ENCODE measurements around the gene PTGDS. TPM values are rescaled to one million over a fixed set of nuclear protein-coding genes. Genes with fewer than 3 reads are reported as not detected.

PTGDS gene
- total RNA-seq, 3 donors from 2014 or later (not counting 1 experiment from before 2014, with no cell fraction given), result 157 to 361 (median 296) TPM

- H3K9me3 ChIP-seq (ENCODE audit: control insufficient read depth, insufficient read depth, low read length), result no peaks in the 10 kb centered on the region
- H3K27ac Mint-ChIP-seq, result no peak overlapping the region
- peaks cover 39% of the 10 kb centered on the region for H3K36me3 ChIP-seq (ENCODE audit: control insufficient read depth, insufficient read depth, low read length)
- H3K27me3 Mint-ChIP-seq (ENCODE audit: low read depth in 2 of 2), result no peaks in the 10 kb centered on the region
- no peak for TF ChIP-seq CTCF (IDR thresholded peaks at IDR 0.05)
- DNase-seq (no peak), ATAC-seq (no peak)
- H3K27me3 ChIP-seq (ENCODE audit: control insufficient read depth, insufficient read depth, low read length), result no peaks in the 10 kb centered on the region
- WGBS (ENCODE audit: insufficient coverage), result 96% methylated on average over 16 of the region's 16 CpGs
- no peak overlapping the region for H3K27ac ChIP-seq (ENCODE audit: low read length)
- peak overlapping the region; percentile 62 for H3K4me3 Mint-ChIP-seq
- intact Hi-C loops (cut with micrococcal nuclease), result loop anchor here (5.0 kb wide), 1 partner anchor 56 kb away; the partner anchor contains the start of gene TRAF2
- H3K4me1 ChIP-seq (ENCODE audit: control insufficient read depth, insufficient read depth, low read length), result peaks cover 40% of the 10 kb centered on the region
- no peaks in the 10 kb centered on the region for H3K9me3 Mint-ChIP-seq
- no peaks in the 10 kb centered on the region for H3K36me3 Mint-ChIP-seq
- peaks cover 15 to 29% of the 10 kb centered on the region in 2 donors for H3K4me1 Mint-ChIP-seq
- no peak overlapping the region for H3K4me3 ChIP-seq (ENCODE audit: low read length)
Measured at GRCh38 chr9:136942881-136943230, 34.4 kb upstream of the PTGDS start.

GRCh38 chr9:136943291-136944211 is 33.8 kb upstream of the PTGDS start:
- no peaks in the 10 kb centered on the region for H3K36me3 Mint-ChIP-seq
- peak overlapping the region; percentile 92 for H3K4me3 ChIP-seq (ENCODE audit: low read length)
- peak overlapping the region; percentile 21 to 45 for H3K27ac Mint-ChIP-seq
- WGBS (ENCODE audit: insufficient coverage), result 30% methylated on average over 61 of the region's 61 CpGs
- peaks cover 47% of the 10 kb centered on the region for H3K4me1 ChIP-seq (ENCODE audit: control insufficient read depth, insufficient read depth, low read length)
- H3K4me3 Mint-ChIP-seq, result peak overlapping the region; percentile 78
- no peak for TF ChIP-seq CTCF (IDR thresholded peaks at IDR 0.05)
- DNase-seq (peak in 1 of 2 donors; percentile 59), ATAC-seq (peak; percentile 8 to 24 (median 20))
- peaks cover 39% of the 10 kb centered on the region for H3K36me3 ChIP-seq (ENCODE audit: control insufficient read depth, insufficient read depth, low read length)
- H3K9me3 ChIP-seq (ENCODE audit: control insufficient read depth, insufficient read depth, low read length), result no peaks in the 10 kb centered on the region
- intact Hi-C loops (cut with micrococcal nuclease), result loop anchor here (5.0 kb wide), 1 partner anchor 56 kb away; the partner anchor contains the start of gene TRAF2
- peaks cover 15 to 34% of the 10 kb centered on the region in 2 donors for H3K4me1 Mint-ChIP-seq
- peak overlapping the region; percentile 61 for H3K27ac ChIP-seq (ENCODE audit: low read length)
- no peaks in the 10 kb centered on the region for H3K27me3 ChIP-seq (ENCODE audit: control insufficient read depth, insufficient read depth, low read length)
- no peaks in the 10 kb centered on the region for H3K9me3 Mint-ChIP-seq
- H3K27me3 Mint-ChIP-seq (ENCODE audit: low read depth in 2 of 2), result no peaks in the 10 kb centered on the region

GRCh38 chr9:136944212-136944518 is 33.1 kb upstream of the PTGDS start:
- DNase-seq (peak in 1 of 2 donors; percentile 68), ATAC-seq (peak; percentile 49 to 60 (median 58))
- Histone ChIP-seq H3K9me3 (ENCODE audit: control insufficient read depth, insufficient read depth, low read length) (no peaks in the 10 kb centered on the region), H3K36me3 (ENCODE audit: control insufficient read depth, insufficient read depth, low read length) (peaks cover 37% of the 10 kb centered on the region), H3K27ac (ENCODE audit: low read length) (peak overlapping the region; percentile 61), H3K4me1 (ENCODE audit: control insufficient read depth, insufficient read depth, low read length) (peaks cover 53% of the 10 kb centered on the region), H3K27me3 (ENCODE audit: control insufficient read depth, insufficient read depth, low read length) (no peaks in the 10 kb centered on the region), H3K4me3 (ENCODE audit: low read length) (peak overlapping the region; percentile 92)
- Mint-ChIP-seq H3K4me3 (peak overlapping the region; percentile 78), H3K4me1 (peaks cover 12 to 30% of the 10 kb centered on the region in 2 donors), H3K27me3 (ENCODE audit: low read depth in 2 of 2) (no peaks in the 10 kb centered on the region), H3K27ac (peak overlapping the region; percentile 21 to 45), H3K36me3 (no peaks in the 10 kb centered on the region), H3K9me3 (no peaks in the 10 kb centered on the region)
- intact Hi-C loops (cut with micrococcal nuclease), result loop anchor here (5.0 kb wide), 1 partner anchor 57 kb away; the partner anchor contains the start of gene TRAF2
- under 1% methylated on average over 45 of the region's 45 CpGs for WGBS (ENCODE audit: insufficient coverage)
- no peak for TF ChIP-seq CTCF (IDR thresholded peaks at IDR 0.05)

All from natural killer cell (primary cell).